ENCODE data around the gene FOXN1. TPM values are rescaled to one million over a fixed set of nuclear protein-coding genes. Genes with fewer than 3 reads are reported as not detected.

FOXN1 gene
- total and polyA plus RNA-seq, 2 of the 4 experiments (the other 2 are of a cell fraction): not detected

DNA sequence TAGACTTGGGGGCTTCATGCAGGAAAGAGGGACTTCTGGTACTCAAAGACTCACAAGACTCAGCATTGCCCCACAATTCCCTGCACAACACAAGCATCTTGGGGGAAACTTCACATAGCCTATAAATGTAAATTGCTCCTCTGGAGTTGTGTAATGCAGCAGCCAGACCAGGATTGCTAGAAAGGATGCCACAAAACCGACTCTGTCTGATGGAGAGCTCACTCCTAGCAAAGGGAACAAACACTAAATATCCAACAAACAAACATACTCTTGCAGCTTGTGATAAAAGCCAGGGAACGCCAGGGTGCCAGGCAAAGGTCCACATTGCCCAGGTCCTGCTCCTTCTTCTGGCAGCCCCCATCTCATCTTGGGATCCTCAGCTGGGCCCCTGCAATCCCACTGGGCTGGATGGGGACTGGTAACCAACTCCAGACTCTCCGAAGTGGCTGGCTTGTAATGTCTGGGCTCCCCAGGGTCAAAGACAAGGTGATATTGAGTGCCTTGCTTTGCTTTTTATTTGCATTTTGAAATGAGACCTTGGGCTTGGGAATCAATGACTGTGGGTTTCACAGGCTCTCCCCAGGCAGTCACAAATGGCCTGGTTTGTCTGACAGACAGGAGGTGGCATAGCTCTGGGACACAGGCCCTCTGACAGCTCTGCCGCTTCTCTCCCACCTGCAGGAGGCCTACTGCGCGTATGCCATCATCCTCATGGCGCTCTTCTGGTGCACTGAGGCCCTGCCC is 17.4 kb upstream of the FOXN1 start:
- CTCF ChIA-PET: no interaction called here

More for the DNA sequence above, 17.4 kb upstream of the FOXN1 start:
- no peaks in the 10 kb centered on the region for H3K9me1 ChIP-seq (ENCODE audit: insufficient read depth, low read length)
- peaks cover 42% of the 10 kb centered on the region for H3K27me3 ChIP-seq (ENCODE audit: control insufficient read depth, insufficient read depth, low read length)
- H3K14ac ChIP-seq (replicated peaks; ENCODE audit: low read depth, low read length): no peak overlapping the region
- H3K4me1 ChIP-seq (ENCODE audit: control insufficient read depth, insufficient read depth, low read length): peaks cover 6% of the 10 kb centered on the region; the same call in 1 of the 2 replicates
- in situ Hi-C loops (cut with MboI; ENCODE audit: low sequenced_read_pairs): no loop called here
- no peaks in the 10 kb centered on the region for H3K9me3 ChIP-seq (ENCODE audit: control insufficient read depth, insufficient read depth, low read length)
- no peak overlapping the region for H4K5ac ChIP-seq (ENCODE audit: low read depth, low read length)
- no peak overlapping the region for H3K4me3 ChIP-seq (ENCODE audit: insufficient read depth, low read depth, low read length)
- H3K36me3 ChIP-seq (ENCODE audit: control insufficient read depth, insufficient read depth, low read length): no peaks in the 10 kb centered on the region
- no peak overlapping the region for H2BK20ac ChIP-seq (ENCODE audit: low read depth, low read length)
- intact Hi-C loops (cut with micrococcal nuclease): no loop called here
- H4K8ac ChIP-seq (ENCODE audit: low read depth in 2 of 2, low read length in 2 of 2): no peak overlapping the region
- H4K20me1 ChIP-seq (ENCODE audit: insufficient read depth, low read length): no peaks in the 10 kb centered on the region
- no peak overlapping the region for H3K27ac ChIP-seq (ENCODE audit: insufficient read depth, low read length)
- no peak overlapping the region for H3K56ac ChIP-seq (ENCODE audit: extremely low read depth, insufficient read depth, low read length)
- ATAC-seq (ENCODE audit: low read depth) (no peak), DNase-seq (no peak)
- no peak overlapping the region for H2BK15ac ChIP-seq (ENCODE audit: low read depth, low read length)
- dilution Hi-C loops (cut with HindIII; ENCODE audit: low sequenced_read_pairs, unreplicated experiment): no loop called here
- no peak overlapping the region for H2BK5ac ChIP-seq (ENCODE audit: low read depth, low read length, poor library complexity, severe bottlenecking)
- no peak overlapping the region for H3K23ac ChIP-seq (ENCODE audit: low read depth, low read length)
- no peak overlapping the region for H2BK120ac ChIP-seq (ENCODE audit: low read depth, low read length)
- no peak overlapping the region for H2AK9ac ChIP-seq (replicated peaks; ENCODE audit: low read depth, low read length, poor library complexity)
- H3K79me1 ChIP-seq (ENCODE audit: low read depth in 1 of 2, low read length in 2 of 2): no peaks in the 10 kb centered on the region
- no peak overlapping the region for H3K9ac ChIP-seq (ENCODE audit: low read depth, low read length)
- no peak overlapping the region for H2AFZ ChIP-seq (replicated peaks; ENCODE audit: low read length, poor library complexity)
- POLR2A ChIA-PET (ENCODE audit: unreplicated experiment): no interaction called here
- BruUV-seq (replicated peaks): no TSS peak
- H3K4me2 ChIP-seq (ENCODE audit: low read depth, low read length): no peak overlapping the region
- no peak overlapping the region for H2AK5ac ChIP-seq (ENCODE audit: low read depth, low read length)
- 42% methylated on average over 2 of the region's 7 CpGs; no CpG with 5 or more reads in 1 of the 2 experiments for WGBS, 2 experiments (ENCODE audit: extremely low coverage in 2 of 2, insufficient read length in 1 of 2)
- H3K18ac ChIP-seq (ENCODE audit: low read depth, low read length): no peak overlapping the region
- no peak overlapping the region for H4K91ac ChIP-seq (ENCODE audit: insufficient read depth, low read depth, low read length)
- TF ChIP-seq USF2 (IDR thresholded peaks at IDR 0.05; ENCODE audit: low read depth, low read length): no peak
- no peak for TF ChIP-seq CEBPB (IDR thresholded peaks at IDR 0.05; ENCODE audit: low read depth, low read length)
- TF ChIP-seq SMC3 (IDR thresholded peaks at IDR 0.05; ENCODE audit: low read depth, low read length): no peak
- no peak for TF ChIP-seq RCOR1 (IDR thresholded peaks at IDR 0.05; ENCODE audit: insufficient replicate concordance, low read length)
- no peak for TF ChIP-seq CHD1 (IDR thresholded peaks at IDR 0.05; ENCODE audit: low read depth, low read length)
- no peak for TF ChIP-seq RFX5 (IDR thresholded peaks at IDR 0.05; ENCODE audit: low read depth, low read length)
- no peak for TF ChIP-seq MAZ (IDR thresholded peaks at IDR 0.05; ENCODE audit: borderline replicate concordance, low read depth, low read length)
- no peak for TF ChIP-seq MXI1 (IDR thresholded peaks at IDR 0.05; ENCODE audit: borderline replicate concordance, low read depth, low read length)
- TF ChIP-seq NFE2L2 (IDR thresholded peaks at IDR 0.05; ENCODE audit: low read depth, low read length): no peak
- H3K4ac ChIP-seq (ENCODE audit: low read depth, low read length): no peak overlapping the region
